ENCODE measurements around the gene TMA7.
"Not testable (repeated sequence)": the region's sequence is repeated elsewhere in the genome, so short reads cannot be mapped to it uniquely, and the experiment has no call there.

DNA sequence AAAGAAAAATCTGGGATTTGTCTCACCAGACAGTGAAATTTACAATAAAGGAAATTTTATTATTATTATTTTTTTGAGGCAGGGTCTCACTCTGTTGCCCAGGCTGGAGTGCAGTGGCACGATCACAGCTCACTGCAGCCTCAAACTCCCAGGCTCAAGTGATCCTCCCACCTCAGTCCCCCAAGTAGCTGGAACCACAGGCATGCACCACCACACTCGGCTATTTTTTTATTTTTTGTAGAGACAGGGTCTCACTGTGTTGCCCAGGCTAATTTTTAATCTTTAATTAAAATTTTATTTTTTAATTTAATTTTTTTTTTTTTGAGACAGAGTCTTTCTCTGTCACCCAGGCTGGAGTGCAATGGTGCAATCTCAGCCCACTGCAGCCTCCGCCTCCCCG lies 34.0 kb downstream of the TMA7 start:
- not testable (repeated sequence) for TF ChIP-seq CTCF (IDR thresholded peaks at IDR 0.05); ZFX (IDR thresholded peaks at IDR 0.05; ENCODE audit: borderline replicate concordance)
